HG02678 (cell line): ENCODE measurements around the gene DSCAM.

Source experiments
- ATAC-seq: cut with Tn5 transposase; IDR thresholded peaks from one replicate; pipeline ENCODE4 v1.9.1; 2021; ENCODE audit warnings: mild to moderate bottlenecking, moderate library complexity; ENCODE audit not compliant: unreplicated experiment

DSCAM gene

DNA sequence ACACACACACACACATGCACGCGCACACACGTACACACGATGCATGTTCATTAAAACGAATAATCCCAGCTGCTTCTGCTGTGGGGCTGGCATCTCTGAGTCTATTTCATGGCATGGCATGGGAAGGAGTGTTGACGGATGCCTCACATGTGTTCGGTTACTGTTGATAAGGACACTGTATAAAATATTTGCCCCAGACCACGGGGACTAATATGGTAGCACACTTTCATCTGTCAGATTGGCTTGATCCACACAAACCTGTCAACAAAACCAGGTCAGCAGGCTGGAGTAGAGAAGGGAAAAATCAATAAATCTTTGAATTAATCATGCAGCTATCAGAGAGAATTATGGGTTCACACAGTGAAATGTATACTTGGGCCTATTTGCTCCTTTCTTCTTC lies 171.9 kb downstream of the DSCAM start:
- no peak for ATAC-seq

DNA sequence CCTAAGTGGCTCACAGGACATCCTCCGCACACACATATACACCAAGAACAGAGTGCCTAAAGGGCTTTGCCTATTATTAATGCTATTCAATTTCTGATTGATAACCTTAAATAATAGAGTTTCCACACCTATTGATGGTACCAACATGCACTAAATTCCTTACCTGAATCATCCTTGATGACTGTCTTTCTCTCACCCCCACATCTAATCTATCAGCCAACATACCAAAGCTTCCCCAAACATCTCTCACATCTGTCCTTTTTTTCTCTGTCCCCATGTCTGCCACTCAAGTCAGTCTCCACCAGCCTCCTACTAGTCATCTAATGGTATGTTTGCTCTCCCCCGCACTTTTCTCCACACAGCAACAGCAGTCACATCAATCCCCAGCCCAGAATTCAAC lies 174.4 kb downstream of the DSCAM start:
- no peak for ATAC-seq

DNA sequence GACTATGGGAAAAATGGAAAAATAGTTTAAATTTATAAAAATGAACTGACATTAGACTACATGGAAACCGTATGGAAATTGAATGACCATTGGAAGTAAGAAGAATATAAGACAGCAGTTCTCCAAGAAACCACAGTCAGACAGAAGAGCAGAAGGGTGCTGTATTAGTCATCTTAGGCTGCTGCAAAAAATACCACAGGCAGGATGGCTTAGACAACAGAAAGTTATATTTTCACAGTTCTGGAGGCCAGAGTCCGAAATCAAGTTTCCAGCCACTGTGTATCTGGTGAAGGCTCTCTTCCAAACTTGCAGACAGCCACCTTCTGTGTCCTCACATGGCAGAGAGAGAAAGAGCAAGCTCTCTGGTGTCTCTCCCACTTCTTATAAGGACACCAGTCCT lies 175.2 kb downstream of the DSCAM start:
- ATAC-seq, result no peak

DNA sequence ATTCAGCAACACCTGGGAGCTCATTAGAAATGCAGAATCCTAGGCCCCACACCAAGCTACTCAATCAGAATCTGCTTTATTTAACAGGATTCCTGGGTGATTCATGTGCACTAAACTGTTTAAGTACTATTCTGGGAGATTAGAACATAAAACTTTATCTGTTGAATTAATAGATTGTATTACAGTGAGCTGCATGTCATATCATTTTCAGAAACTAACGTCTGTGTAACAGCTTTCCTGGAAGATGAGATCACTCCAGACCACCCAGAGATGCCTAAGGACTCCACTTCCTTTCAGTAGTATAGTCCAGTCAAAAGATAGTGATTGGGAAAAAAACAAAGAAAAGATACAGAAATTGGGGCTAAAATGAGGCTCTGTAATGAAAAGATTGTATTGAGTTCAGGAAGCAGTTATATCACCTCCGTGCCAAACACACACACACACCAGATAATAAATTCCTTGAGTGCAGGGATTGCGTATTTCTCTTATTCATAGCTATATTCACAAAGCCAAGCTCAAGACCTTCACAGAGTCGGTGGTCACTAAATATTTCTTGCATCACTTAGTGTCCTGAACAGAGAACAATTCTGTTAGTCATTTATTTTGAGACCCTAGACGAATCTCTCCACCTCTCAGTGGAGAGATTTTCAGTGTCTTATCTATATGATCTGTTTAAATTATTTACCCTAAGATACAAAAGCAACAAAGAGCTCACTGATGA lies 178.2 kb downstream of the DSCAM start:
- no peak for ATAC-seq

DNA sequence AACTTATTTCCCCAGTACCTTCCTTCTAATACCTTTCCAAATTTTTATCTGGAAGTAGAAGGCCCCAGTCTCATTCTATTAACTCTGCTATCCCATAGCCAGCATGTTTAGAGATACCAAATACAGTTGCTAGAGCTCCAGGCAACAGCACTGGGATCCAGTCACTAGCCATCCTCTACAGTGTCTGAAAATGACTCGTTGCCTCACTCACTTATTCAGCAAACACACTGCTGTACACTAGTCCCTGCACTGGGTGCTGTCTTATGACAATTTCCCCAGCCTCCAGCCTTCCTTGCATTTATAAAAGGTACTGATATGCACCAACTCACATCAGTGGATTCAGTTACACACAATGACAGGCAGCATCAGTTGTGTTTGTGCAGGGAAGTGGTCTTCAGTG lies 179.0 kb downstream of the DSCAM start:
- no peak for ATAC-seq

DNA sequence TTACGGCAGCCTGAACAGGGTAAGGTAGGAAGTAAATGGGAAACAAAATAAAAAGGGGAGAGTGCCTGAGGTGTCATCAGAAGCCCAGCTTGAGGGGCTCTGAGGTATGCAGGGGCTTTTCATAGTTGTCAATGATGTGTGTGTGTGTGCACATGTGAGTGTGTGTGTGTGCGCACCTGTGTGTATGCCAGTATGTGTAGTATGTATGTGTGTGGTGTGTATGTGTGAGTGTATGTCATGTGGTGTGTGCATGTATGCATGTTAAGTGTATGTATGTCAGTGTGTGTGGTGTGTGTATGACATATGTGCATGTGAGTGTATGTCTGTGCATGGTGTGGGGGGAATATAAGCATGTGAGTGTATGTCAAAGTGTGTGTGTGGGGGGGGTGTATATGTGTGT lies 184.1 kb downstream of the DSCAM start:
- ATAC-seq, result no peak

DNA sequence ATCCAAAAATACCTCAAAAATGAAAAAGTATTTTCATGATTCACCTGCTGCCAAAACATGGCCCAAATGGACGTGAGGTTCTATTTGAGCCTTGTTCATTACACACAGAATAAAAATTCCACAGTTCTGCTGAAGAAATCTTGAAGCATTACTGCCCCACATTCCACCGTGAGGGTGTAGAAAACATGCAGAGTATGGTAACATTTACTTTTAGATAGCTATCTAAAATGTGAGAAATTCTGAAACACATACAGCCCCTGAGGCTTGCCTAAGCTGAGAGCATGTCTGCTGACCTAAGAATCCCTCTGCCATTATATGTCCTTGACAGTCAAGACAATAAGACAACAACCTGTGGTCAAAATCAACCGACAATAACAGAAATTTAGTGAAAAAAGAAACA lies 186.5 kb downstream of the DSCAM start:
- no peak for ATAC-seq

DNA sequence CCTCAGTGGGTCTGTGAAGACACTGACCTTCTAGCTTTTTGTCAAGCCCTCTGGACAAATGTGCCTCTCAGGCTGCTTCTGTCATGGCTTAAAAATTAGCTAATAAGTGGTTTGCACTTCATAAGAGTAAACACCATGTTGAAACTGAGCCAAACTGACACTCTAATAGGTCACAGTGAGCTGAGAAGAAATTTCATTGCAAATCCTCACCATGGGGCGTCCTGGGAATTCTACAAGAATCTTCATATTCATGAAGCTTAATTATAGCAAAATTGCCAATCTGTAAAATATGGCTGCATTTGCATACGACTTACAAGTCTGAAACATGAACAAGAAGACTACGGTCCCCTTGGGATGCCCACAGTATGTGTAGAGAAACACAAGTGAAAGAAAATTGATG lies 188.6 kb downstream of the DSCAM start:
- no peak for ATAC-seq

DNA sequence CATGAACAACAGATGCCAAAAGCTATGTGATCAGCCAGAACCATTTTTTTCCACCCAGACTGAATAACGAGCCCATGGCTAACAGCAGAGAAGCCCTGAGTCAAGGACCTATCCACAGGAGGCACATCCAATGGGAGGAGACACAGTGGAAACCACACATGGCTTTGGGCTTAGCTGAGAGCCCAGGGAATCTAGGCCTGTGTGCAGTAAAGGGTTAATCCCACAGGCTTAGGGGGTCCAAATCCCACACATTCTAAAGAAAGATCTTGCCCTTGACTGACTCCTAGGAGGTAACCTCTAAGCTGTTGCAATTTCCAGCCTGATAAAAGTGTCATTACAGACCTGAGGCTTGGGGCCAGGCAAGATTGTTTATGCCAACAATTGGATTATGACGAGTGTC lies 194.5 kb downstream of the DSCAM start:
- ATAC-seq, result no peak

DNA sequence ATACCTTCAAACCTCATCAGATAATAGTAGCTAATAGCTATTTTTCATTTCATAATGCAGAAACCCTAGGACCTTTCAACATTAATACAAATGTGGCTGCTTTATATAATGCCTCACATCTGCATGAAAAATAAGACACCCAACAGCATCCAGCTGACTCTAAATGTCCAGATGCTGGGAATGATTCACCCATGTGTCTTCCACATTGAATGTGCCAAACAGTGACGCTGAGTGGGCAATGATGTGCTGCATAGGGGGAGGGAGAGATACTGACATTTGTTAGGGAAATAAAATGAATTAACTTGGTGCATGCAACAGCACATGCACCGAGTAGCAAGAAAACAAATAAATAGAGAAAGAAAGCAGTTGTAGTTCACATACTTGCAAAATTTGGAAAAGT lies 199.3 kb downstream of the DSCAM start:
- ATAC-seq, result no peak

DNA sequence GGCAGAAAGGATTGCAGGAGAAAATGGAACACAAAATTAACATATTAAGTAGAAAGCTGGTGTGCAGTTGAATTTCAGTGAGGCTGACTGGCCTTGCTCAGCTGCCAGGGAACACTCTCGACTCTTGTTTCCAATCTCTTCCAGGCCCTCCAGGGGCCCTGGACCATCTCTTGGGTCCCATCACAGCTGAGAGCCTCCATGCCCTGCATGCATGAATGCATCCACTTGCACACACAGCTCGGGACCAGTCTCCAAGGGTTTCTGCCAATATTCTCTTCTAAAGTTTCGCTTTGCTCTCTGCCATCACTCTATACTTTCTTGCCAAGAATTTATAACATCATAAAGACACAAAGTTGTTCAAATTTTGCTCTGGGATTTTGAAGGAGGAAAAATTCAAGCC lies 200.3 kb downstream of the DSCAM start:
- no peak for ATAC-seq

DNA sequence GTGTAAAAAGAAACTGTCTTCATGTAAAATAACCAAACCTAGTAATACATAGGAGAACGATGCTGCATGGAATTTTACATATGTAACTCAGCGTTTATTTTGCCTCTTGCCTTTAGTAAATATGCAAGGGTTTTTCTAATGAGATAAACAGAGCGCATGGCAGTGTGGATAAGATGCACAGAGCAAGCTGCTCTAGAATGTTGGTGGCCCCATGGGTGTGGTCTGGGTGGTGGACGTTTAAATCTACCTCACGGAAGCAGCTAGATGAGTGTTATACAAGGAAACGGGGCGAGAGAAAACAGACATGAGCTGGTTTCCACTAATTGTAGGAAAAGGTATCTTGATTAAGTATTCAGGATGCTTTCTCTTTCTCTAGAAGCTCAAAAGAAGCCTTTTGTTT lies 205.9 kb downstream of the DSCAM start:
- ATAC-seq, result no peak

DNA sequence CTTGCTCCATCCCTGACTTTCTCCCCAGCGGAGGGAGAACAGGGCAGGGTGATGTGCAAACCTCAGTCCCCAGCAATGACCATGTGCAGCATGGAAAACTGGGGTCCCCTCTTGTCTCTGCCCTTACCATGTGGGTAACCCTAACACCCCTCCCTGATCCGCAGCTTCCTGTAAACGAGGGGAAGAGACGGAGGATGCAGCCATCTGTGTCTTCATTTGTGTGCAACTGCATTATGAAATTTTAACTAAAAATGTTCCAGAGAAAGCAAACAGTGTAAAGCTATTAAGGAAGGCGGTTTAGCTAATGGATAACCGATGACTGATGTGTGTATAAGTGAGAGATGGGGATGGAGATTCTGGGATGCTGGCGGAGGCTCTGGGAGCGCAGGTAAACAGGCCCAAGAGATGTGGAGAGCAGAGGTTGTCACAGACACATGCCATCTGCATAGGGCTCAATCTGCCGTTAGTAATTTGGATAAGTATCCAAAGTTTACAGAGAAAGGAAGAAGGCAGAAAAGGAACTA lies 206.6 kb downstream of the DSCAM start:
- ATAC-seq, result no peak

DNA sequence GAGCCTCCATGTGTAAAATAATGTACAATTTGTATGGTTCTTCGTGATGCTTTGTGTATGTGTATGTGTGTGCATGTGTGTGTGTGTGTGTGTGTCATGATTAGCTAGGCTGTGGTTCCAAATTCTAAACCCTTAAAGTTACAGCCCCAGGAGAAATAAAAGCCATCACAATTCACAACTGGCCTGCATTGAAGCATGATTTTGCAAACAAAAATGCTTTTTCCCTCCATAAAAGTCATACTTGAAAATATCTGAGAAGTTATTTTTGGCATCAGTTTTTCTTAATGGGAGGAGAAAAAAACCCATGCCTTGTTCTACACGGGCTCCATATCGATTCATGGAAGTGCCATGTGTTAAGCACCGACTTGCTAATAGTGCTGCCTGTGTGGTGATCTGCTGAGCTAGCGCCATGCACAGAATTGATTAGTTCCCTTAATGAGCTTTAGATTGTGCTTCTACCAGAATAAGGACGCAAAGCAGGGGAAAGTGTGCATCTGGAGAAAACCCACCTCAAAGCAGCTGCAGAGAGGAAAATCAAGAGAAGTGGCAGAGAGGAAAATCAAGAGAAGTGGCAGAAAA lies 207.3 kb downstream of the DSCAM start:
- no peak for ATAC-seq

DNA sequence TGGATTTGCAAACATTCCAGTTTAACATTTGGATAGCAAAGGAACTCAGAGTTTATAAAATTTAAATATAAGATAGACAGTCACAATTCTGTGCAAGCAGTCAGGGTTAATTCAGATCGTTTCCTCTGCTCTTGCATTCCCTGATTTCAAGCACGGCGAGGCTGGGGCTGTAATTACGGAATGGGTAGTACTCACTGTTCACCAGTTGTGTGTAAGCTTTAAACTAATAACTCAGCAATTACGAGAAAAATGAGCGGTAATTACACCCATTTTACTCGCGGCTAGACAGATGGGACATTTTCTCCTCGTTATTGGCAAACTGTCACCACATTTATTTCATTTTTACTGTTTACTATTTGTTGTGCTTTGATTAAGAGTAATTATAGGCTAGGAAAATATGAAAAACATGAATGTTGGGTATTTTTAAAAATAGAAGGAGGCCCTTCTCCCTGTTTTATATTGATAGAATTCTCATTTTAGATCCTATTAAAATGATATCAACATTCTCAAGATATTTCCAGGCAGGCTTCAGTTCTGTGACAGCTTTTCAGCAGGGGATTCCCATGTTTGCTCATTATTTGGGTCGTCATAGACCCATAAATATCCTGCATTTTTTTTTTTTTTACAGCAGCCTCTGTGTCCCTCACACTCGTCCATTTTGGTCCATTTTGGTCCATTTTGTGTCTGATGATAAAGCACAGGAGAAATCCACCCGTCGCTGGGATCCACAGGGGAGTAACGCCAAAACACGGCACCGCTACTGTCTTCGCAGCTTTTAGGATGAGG lies 208.3 kb downstream of the DSCAM start:
- no peak for ATAC-seq

DNA sequence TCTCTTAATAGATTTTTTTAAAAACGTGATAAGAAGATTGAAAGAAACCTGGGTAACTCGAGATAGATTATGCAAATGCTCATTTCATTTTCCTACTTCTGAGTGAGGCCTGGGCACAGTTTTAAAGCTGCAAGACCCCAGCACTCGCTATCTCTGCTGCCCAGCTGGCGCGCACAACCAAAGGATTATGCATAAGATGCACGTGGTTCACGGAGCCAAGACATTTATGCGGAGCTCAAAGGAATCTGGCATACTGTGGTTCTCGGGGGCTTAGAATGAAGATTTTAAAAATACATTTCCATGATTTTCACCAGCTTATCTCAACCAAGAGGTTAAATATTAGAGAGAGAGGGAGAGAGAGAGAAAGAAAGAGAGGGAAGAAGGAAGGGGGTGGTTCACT lies 210.9 kb downstream of the DSCAM start:
- no peak for ATAC-seq

DNA sequence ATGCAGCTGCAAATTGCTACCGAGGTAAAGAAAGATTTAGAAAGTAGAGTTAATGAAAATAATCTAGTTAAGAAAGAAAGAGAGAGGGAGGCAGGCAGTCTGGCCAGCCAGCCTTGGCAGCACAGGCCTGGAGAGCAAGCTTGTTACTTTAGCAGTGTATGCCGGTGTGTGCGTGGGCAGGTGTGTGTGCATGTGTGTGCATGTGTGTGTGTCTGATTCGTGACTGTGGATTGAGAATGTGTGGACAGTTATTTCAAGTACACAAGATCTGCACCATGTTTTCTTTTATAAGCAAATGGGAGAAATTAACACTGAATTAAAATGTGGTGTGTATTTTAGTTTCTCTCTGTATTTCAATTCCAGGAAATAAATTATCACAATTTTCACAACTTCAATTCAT lies 211.6 kb downstream of the DSCAM start:
- ATAC-seq, result no peak

DNA sequence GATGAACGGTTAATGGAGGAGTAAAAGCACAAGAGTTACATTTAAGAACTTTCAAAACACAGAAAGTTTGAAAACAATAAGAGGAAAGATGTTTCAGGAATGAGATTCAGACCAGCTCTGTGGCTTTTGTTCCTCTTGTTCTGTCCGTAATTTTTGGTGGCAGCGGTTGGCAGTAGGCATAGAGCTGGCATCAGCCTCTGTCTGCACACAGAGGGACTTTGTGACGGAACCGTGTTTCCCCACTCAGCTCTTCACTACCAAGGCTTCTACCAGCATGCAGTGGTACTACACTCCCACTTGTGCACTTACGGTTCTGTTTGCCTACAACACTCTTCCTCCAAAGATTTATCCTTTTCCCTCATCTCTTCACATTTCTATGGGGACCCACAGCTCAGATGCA lies 212.8 kb downstream of the DSCAM start:
- no peak for ATAC-seq

DNA sequence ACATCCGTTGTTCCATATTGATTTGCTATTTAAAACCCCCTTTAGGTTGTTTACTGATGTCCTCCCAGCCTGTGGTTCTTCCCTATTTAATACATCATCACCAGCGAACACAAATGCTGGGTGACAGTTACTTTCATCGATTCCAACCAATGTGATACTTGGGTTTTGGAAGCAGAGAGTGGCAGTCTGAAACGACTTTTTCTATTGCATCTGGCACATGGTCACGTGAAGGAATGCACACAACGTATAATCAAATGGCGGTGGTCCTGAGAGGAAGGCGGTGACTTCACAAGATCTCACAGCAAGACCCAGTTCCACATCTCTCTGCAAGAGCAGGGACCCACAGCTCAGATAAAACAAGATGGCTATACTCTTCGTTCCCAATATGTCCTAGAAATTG lies 213.9 kb downstream of the DSCAM start:
- no peak for ATAC-seq

DNA sequence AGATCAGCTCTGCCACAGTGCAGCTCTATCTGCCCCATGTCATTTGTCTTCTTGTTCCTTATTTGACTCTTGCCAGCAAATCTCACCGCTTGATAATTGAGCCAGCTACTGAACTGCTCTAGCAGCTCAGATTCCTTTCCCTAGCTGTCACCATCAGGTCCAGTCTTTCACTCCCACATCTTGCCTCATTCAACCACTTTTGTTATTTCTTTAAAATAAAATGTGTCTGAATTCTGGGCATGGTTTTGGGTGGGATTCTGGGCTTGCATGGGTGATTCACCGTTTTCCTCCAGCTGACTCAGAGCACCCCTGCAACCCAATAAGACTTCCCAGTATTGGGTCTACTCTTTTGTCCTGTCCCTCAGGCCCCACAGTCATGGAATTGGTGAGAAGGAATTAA lies 215.7 kb downstream of the DSCAM start:
- ATAC-seq, result no peak

DNA sequence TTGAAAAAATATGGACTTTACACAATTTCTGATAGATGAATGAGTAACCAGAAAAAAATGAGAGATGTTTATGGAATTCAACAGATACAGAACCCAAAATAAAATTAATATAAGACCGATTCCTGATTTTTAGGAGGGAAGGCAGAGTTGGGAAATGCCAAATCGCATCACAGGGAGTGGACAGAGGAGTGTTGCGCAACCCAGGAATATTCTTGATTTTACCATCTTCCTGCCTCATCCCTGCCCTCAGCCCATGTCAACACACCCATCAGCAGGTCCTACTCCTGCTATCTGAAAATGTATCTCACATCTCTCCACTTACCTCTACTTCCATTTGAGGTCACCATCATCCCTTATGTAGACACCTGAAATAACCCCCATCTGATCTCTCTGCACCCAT lies 221.0 kb downstream of the DSCAM start:
- ATAC-seq, result no peak

DNA sequence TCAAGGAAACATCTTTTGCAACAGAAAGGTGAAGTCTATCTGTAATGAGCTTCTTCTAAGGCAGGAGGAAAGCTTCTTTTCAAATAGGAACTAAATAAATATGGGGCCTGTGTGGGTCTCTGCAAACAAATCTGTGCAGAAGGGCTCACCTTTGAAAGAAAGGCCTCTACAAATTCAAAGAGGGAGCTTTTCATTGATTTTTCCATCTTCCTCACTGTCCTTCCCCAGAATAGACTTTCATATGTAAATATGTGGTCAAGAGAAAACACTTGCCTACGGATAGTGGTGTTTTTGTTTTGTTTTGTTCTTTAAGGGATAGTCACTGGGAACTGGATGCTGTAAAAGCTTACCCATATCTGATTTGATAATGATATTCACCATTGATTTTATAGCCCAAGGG lies 223.4 kb downstream of the DSCAM start:
- ATAC-seq, result no peak
